Activated CD4-positive, CD25-positive, alpha-beta regulatory T cell treated with anti-CD3 and anti-CD28 coated beads, Interleukin-2, amount 50 U/mL, for 16 hours (primary cell): Measurements from ENCODE around the gene CAMK2D.

Experiments
- DNase-seq: peaks from one replicate; pipeline ENCODE4 v3.0.0-alpha.2; 2020; ENCODE audit warnings: low read depth, low spot score

Gene CAMK2D

GRCh38 chr4:113607147-113607720 lies 154.3 kb downstream of the CAMK2D start:
- no peak for DNase-seq

GRCh38 chr4:113604955-113605354 lies 156.6 kb downstream of the CAMK2D start:
- DNase-seq: no peak

GRCh38 chr4:113603911-113604310 lies 157.6 kb downstream of the CAMK2D start:
- no peak for DNase-seq

- DNase-seq: no peak
Measured at GRCh38 chr4:113602646-113603228, 158.8 kb downstream of the CAMK2D start.

- no peak for DNase-seq
Measured at GRCh38 chr4:113601636-113602035, 159.9 kb downstream of the CAMK2D start.

- DNase-seq: no peak
Measured at GRCh38 chr4:113596396-113596795, 165.1 kb downstream of the CAMK2D start.

GRCh38 chr4:113594231-113594556 lies 167.3 kb downstream of the CAMK2D start:
- DNase-seq: no peak

- no peak for DNase-seq
Measured at GRCh38 chr4:113593400-113594230, 167.9 kb downstream of the CAMK2D start.

GRCh38 chr4:113591982-113592381 lies 169.6 kb downstream of the CAMK2D start:
- DNase-seq: no peak

GRCh38 chr4:113588895-113589668 lies 172.5 kb downstream of the CAMK2D start:
- no peak for DNase-seq

GRCh38 chr4:113587640-113588275 lies 173.8 kb downstream of the CAMK2D start:
- no peak for DNase-seq

- DNase-seq: no peak
Measured at GRCh38 chr4:113587156-113587555, 174.4 kb downstream of the CAMK2D start.

GRCh38 chr4:113586072-113586471 lies 175.5 kb downstream of the CAMK2D start:
- no peak for DNase-seq

GRCh38 chr4:113584407-113585150 lies 177.0 kb downstream of the CAMK2D start:
- no peak for DNase-seq

GRCh38 chr4:113582737-113583136 lies 178.8 kb downstream of the CAMK2D start:
- no peak for DNase-seq

GRCh38 chr4:113579360-113579759 lies 182.2 kb downstream of the CAMK2D start:
- no peak for DNase-seq

GRCh38 chr4:113576947-113577678 lies 184.4 kb downstream of the CAMK2D start:
- no peak for DNase-seq

GRCh38 chr4:113575401-113575800 lies 186.1 kb downstream of the CAMK2D start:
- no peak for DNase-seq

- no peak for DNase-seq
Measured at GRCh38 chr4:113574636-113575103, 186.9 kb downstream of the CAMK2D start.

- DNase-seq: no peak
Measured at GRCh38 chr4:113572620-113573019, 188.9 kb downstream of the CAMK2D start.
